A549 (cell line): ENCODE data around the gene HDAC10. TPM values are rescaled to one million over a fixed set of nuclear protein-coding genes. Genes with fewer than 3 reads are reported as not detected.

Source experiments
- ATAC-seq, 2 experiments: fragments of 200-7000 bp in 1 of 2; fragments of >200 bp in 1 of 2; cut with Nextera tagmentation in 1 of 2; cut with Tn5 transposase in 1 of 2; 3 replicates each; pipeline versions ENCODE4 v1.8.0 to v1.9.1; 2018 to 2020; ENCODE audit warnings: mild to moderate bottlenecking in 1 of 2, moderate library complexity in 1 of 2
- CTCF ChIA-PET: fragments of 300-600 bp; sonication (Branson Sonifier 250); formaldehyde crosslinking; extraction: SDS; loops from one replicate; lab custom pipeline; 2021; ENCODE audit warnings: antibody characterized with exemption, inconsistent platforms; lab: Yijun Ruan, JAX
- POLR2A ChIA-PET: fragments of 350-600 bp; formaldehyde crosslinking; extraction: SDS; loops from one replicate; lab custom pipeline; 2021; ENCODE audit warnings: antibody characterized with exemption, inconsistent platforms; lab: Yijun Ruan, JAX
- DNase-seq, 2 experiments: peaks; one replicate each; pipeline versions ENCODE4 v3.0.0 to v3.0.0-alpha.2; 2011 to 2016; ENCODE audit warnings: low read depth in 1 of 2, low spot score in 1 of 2
- FAIRE-seq: peaks from 2 replicates; lab custom pipeline; 2011; peaks lifted over from hg19 to GRCh38; lab: Jason Lieb, UNC
- H3K27ac ChIP-seq, 2 experiments: fragments of >200 bp; sonication (Bioruptor Twin); formaldehyde crosslinking; 3 replicates each; pipeline ENCODE4 v1.5.1; 2016 to 2017
- H3K4me1 ChIP-seq: fragments of >200 bp; sonication (Bioruptor Twin); formaldehyde crosslinking; 3 replicates; pipeline ENCODE4 v1.6.1; 2016
- H3K4me2 ChIP-seq: fragments of >200 bp; sonication (Bioruptor Twin); formaldehyde crosslinking; 3 replicates; pipeline ENCODE4 v1.6.1; 2016
- H3K4me3 ChIP-seq: fragments of >200 bp; sonication (Bioruptor Twin); formaldehyde crosslinking; 3 replicates; pipeline ENCODE4 v1.5.1; 2016
- H3K9me3 ChIP-seq: fragments of >200 bp; sonication (Bioruptor Twin); formaldehyde crosslinking; 3 replicates; pipeline ENCODE4 v1.6.1; 2016
- CBX2 ChIP-seq: fragments of 200-600 bp; sonication (generic); IDR thresholded peaks from 2 replicates; pipeline ENCODE4 v1.6.1; 2016; ENCODE audit warnings: low read depth, mild to moderate bottlenecking, borderline replicate concordance
- CHD2 ChIP-seq: fragments of 150-350 bp; IDR thresholded peaks from 2 replicates; pipeline ENCODE4 v1.6.1; 2014; ENCODE audit warnings: low read length; ENCODE audit not compliant: partially characterized antibody
- CHD4 ChIP-seq: fragments of 200-600 bp; sonication (generic); IDR thresholded peaks from 2 replicates; pipeline ENCODE4 v1.6.1; 2016; ENCODE audit warnings: antibody characterized with exemption, mild to moderate bottlenecking, borderline replicate concordance
- EHF ChIP-seq: fragments of 250-450 bp; sonication (Bioruptor Pico); IDR thresholded peaks from 2 replicates; pipeline ENCODE4 v1.5.0; 2020; ENCODE audit warnings: mild to moderate bottlenecking
- EHMT2 ChIP-seq: fragments of 200-600 bp; sonication (generic); IDR thresholded peaks from 2 replicates; pipeline ENCODE4 v1.6.1; 2016; ENCODE audit warnings: antibody characterized with exemption, low read depth, mild to moderate bottlenecking, moderate library complexity
- HOXB13 ChIP-seq: fragments of 250-450 bp; sonication (Bioruptor Pico); IDR thresholded peaks from 2 replicates; pipeline ENCODE4 v1.5.0; 2020; ENCODE audit warnings: low read depth, mild to moderate bottlenecking, moderate library complexity
- HOXB5 ChIP-seq: fragments of 250-450 bp; sonication (Bioruptor Pico); IDR thresholded peaks from 2 replicates; pipeline ENCODE4 v1.5.0; 2020; ENCODE audit warnings: mild to moderate bottlenecking, moderate library complexity
- JUN ChIP-seq, 2 experiments: fragments of >200 bp; sonication (Bioruptor Twin); formaldehyde crosslinking; IDR thresholded peaks; 2 replicates in 1 of 2; 3 replicates in 1 of 2; pipeline ENCODE4 v1.6.1; 2016 to 2017
- KDM1A ChIP-seq: fragments of 200-600 bp; sonication (generic); IDR thresholded peaks from 2 replicates; pipeline ENCODE4 v1.6.1; 2016; ENCODE audit warnings: low read depth, mild to moderate bottlenecking
- KDM5A ChIP-seq: fragments of 200-600 bp; sonication (generic); IDR thresholded peaks from 2 replicates; pipeline ENCODE4 v1.6.1; 2016; ENCODE audit warnings: antibody characterized with exemption, mild to moderate bottlenecking
- MAFK ChIP-seq: fragments of 450-650 bp; IDR thresholded peaks from 2 replicates; pipeline ENCODE4 v1.6.1; 2014; ENCODE audit not compliant: partially characterized antibody
- MYC ChIP-seq: IDR thresholded peaks from 2 replicates; pipeline ENCODE4 v1.6.1; 2012; ENCODE audit warnings: mild to moderate bottlenecking, inconsistent platforms, low read length, improper control_type of control experiment, borderline replicate concordance
- NPAS2 ChIP-seq: fragments of 250-450 bp; sonication (Bioruptor Pico); IDR thresholded peaks from 2 replicates; pipeline ENCODE4 v1.8.0; 2022; ENCODE audit warnings: mild to moderate bottlenecking, moderate library complexity, borderline replicate concordance
- PHF8 ChIP-seq: fragments of 200-600 bp; sonication (generic); IDR thresholded peaks from 2 replicates; pipeline ENCODE4 v1.6.1; 2016; ENCODE audit warnings: low read depth, mild to moderate bottlenecking, antibody characterized with exemption, moderate library complexity, borderline replicate concordance
- RAD21 ChIP-seq, 2 experiments: fragments of >200 bp in 1 of 2; sonication (Bioruptor Twin) in 1 of 2; formaldehyde crosslinking in 1 of 2; IDR thresholded peaks in 1 of 2; conservative IDR thresholded peaks in 1 of 2; 2 replicates in 1 of 2; 3 replicates in 1 of 2; pipeline ENCODE4 v1.6.1; 2012 to 2018; ENCODE audit warnings: inconsistent platforms in 1 of 2
- RCOR1 ChIP-seq: fragments of 150-350 bp; IDR thresholded peaks from 2 replicates; pipeline ENCODE4 v1.6.1; 2014; ENCODE audit warnings: antibody characterized with exemption, low read length, low read depth
- RFX5 ChIP-seq: fragments of 450-650 bp; IDR thresholded peaks from 2 replicates; pipeline ENCODE4 v1.7.1; 2014; ENCODE audit warnings: antibody characterized with exemption, mild to moderate bottlenecking, moderate library complexity
- TFCP2L1 ChIP-seq: fragments of 250-450 bp; sonication (Bioruptor Pico); IDR thresholded peaks from 2 replicates; pipeline ENCODE4 v1.5.0; 2021; ENCODE audit warnings: mild to moderate bottlenecking
- ZC3H11A ChIP-seq: fragments of 450-650 bp; IDR thresholded peaks from 2 replicates; pipeline ENCODE4 v1.6.1; 2014; ENCODE audit warnings: antibody characterized with exemption, mild to moderate bottlenecking
- ZFP36 ChIP-seq: fragments of 450-650 bp; IDR thresholded peaks from 2 replicates; pipeline ENCODE4 v1.6.1; 2014; ENCODE audit warnings: borderline replicate concordance; ENCODE audit not compliant: partially characterized antibody
- ZNF302 ChIP-seq: fragments of 250-450 bp; sonication (Bioruptor Pico); IDR thresholded peaks from 2 replicates; pipeline ENCODE4 v1.9.0; 2021; ENCODE audit warnings: inconsistent platforms, mild to moderate bottlenecking, moderate library complexity
- WGBS: methylation state at CpG from one replicate; pipeline ENCODE4 v1.1.6; 2017; ENCODE audit errors: missing lambda C conversion rate; 5-methylcytosine and 5-hydroxymethylcytosine counted together
- polyA plus RNA-seq, 4 experiments: library from polyadenylated mRNA; depleted of rRNA in 3 of 4; stranded (reverse); fragments of >200 nt; fragmentation: RNase III in 1 of 4; extraction: RNeasy Plus Mini Kit Qiagen cat#74134 plus additional on column Dnase treatment in 1 of 4; gene quantifications; 2 replicates in 3 of 4; 3 replicates in 1 of 4; pipeline ENCODE4 v1.2.3, GENCODE V29; 2011 to 2017
- TF ChIP-seq, protein P1 (sequence below): fragments of >200 bp; sonication (Bioruptor Twin); formaldehyde crosslinking; IDR thresholded peaks from 3 replicates; pipeline ENCODE4 v1.6.1; 2016
- TF ChIP-seq, protein P2 (sequence below): fragments of 250-450 bp; sonication (Bioruptor Pico); IDR thresholded peaks from 2 replicates; pipeline ENCODE4 v1.5.0; 2021; ENCODE audit warnings: mild to moderate bottlenecking, moderate library complexity, borderline replicate concordance
- TF ChIP-seq, protein P3 (sequence below): fragments of 250-450 bp; sonication (Bioruptor Pico); IDR thresholded peaks from 2 replicates; pipeline ENCODE4 v1.5.0; 2020; ENCODE audit warnings: low read depth, mild to moderate bottlenecking, moderate library complexity
- TF ChIP-seq, protein P4 (sequence below): fragments of >200 bp; sonication (Bioruptor Twin); formaldehyde crosslinking; IDR thresholded peaks from 3 replicates; pipeline ENCODE4 v1.5.1; 2016

HDAC10 gene
- polyA plus RNA-seq, 2 of the 4 experiments (the other 2 are of a cell fraction), result 2.4 to 12.0 TPM

DNA sequence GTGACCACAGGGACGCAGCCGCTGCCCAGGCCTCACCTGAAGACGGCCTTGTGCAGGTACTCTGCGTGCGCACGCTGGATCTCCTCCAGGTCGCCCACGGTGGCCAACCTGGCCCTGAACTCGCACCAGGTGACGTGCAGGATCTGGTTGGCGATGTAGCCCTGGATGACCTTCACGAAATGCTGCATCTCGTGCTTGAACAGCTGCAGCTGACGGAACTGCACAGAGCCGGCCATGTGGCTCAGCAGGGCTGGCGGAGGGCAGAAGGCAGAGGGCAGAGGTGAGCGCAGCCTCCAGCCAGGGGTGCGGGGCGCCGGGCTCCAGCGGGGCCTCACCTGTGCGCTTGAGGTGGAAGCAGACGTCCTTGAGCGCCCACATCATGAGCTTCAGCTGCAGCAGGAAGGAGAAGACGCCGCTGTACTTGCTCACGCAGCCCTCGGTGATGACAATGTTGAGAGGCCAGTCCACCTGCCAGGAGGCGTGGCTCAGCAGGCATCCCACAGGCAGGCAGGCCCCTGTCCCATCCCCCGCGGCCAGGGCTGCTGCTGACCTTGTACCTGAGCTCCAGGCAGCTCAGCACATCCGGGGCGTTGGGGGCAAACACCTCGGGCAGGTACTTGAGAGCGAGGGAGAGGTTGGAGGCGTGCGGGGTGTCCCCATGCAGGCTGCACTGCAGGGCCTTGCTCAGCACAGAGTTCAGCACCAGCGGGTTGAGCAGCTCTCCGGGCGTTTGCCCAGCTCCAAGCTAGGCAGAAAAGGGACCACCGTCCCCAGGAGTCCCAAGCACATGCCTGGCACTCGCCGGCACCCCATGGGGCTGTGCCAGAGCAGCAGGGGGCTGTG, 32.7 kb downstream of the HDAC10 start:
- 95% methylated on average over 15 of the region's 43 CpGs for WGBS
- CTCF ChIA-PET, result interaction anchor here (0.9 to 1.1 kb wide), 4 partner anchors 69 to 288 kb away, joined by 3 to 4 read pairs (median 3); no protein-coding TSS in a partner anchor
- H3K4me1 ChIP-seq, result no peaks in the 10 kb centered on the region
- no peak overlapping the region for H3K4me2 ChIP-seq
- H3K9me3 ChIP-seq, result no peaks in the 10 kb centered on the region
- no peak overlapping the region for H3K4me3 ChIP-seq
- FAIRE-seq (no peak), DNase-seq (no peak), ATAC-seq (no peak)
- no peak overlapping the region for H3K27ac ChIP-seq
- TF ChIP-seq ZNF302 (CRISPR knock-in tag) (no peak), NPAS2 (CRISPR knock-in tag) (no peak), ZC3H11A (no peak), ZFP36 (no peak), CHD4 (no peak), PHF8 (no peak), HOXB13 (CRISPR knock-in tag) (no peak), HOXB5 (CRISPR knock-in tag) (no peak), KDM5A (no peak)
- TF ChIP-seq, protein P1, sequence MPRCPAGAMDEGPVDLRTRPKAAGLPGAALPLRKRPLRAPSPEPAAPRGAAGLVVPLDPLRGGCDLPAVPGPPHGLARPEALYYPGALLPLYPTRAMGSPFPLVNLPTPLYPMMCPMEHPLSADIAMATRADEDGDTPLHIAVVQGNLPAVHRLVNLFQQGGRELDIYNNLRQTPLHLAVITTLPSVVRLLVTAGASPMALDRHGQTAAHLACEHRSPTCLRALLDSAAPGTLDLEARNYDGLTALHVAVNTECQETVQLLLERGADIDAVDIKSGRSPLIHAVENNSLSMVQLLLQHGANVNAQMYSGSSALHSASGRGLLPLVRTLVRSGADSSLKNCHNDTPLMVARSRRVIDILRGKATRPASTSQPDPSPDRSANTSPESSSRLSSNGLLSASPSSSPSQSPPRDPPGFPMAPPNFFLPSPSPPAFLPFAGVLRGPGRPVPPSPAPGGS, result no peak
- TF ChIP-seq, protein P2, sequence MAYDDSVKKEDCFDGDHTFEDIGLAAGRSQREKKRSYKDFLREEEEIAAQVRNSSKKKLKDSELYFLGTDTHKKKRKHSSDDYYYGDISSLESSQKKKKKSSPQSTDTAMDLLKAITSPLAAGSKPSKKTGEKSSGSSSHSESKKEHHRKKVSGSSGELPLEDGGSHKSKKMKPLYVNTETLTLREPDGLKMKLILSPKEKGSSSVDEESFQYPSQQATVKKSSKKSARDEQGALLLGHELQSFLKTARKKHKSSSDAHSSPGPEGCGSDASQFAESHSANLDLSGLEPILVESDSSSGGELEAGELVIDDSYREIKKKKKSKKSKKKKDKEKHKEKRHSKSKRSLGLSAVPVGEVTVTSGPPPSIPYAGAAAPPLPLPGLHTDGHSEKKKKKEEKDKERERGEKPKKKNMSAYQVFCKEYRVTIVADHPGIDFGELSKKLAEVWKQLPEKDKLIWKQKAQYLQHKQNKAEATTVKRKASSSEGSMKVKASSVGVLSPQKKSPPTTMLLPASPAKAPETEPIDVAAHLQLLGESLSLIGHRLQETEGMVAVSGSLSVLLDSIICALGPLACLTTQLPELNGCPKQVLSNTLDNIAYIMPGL (CRISPR knock-in tag), result no peak
- POLR2A ChIA-PET, result no interaction called here

DNA sequence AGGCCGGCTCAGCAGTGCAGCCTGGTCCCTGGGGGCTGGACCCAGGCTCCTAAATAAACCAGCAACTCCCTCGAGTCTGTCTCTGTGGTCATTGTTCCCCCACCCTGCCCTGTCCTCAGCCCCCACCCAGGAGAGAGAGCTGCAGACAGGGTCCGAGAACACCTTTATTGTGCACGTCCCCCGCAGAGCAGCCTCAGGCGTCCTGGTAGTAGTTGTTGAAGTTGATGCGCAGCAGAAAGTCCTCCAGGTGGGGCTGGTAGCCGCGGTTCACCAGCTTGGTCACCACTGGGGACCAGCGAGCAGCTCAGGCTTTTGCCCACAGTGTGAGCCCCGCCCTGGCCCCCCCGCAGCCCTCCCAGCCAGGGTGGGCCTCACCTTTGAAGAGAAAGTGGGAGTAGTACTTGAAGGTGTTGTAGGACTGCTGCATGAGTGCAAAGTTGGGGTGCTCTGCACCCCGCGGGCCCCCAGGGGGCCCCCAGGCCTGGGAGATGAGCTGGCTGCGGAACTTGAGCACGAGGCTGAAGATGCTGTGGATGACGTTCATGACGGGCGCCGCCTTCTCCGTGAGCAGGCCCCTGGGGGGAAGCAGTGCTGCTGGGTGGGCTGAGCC, 33.4 kb downstream of the HDAC10 start:
- POLR2A ChIA-PET, result no interaction called here
- no peak overlapping the region for H3K4me3 ChIP-seq
- no peak for DNase-seq
- no peaks in the 10 kb centered on the region for H3K9me3 ChIP-seq
- TF ChIP-seq KDM1A, result no peak
- TF ChIP-seq RCOR1, result no peak
- no peak for TF ChIP-seq CBX2
- no peak for TF ChIP-seq ZFP36
- TF ChIP-seq, protein P3, sequence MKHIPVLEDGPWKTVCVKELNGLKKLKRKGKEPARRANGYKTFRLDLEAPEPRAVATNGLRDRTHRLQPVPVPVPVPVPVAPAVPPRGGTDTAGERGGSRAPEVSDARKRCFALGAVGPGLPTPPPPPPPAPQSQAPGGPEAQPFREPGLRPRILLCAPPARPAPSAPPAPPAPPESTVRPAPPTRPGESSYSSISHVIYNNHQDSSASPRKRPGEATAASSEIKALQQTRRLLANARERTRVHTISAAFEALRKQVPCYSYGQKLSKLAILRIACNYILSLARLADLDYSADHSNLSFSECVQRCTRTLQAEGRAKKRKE (CRISPR knock-in tag), result no peak
- no peak for TF ChIP-seq RFX5
- no peak for TF ChIP-seq MAFK
- no peak for TF ChIP-seq EHF (CRISPR knock-in tag)
- TF ChIP-seq MYC, result no peak
- no peak for TF ChIP-seq RAD21 (conservative IDR thresholded peaks at IDR 0.05 in 1 of 2, IDR thresholded peaks at IDR 0.05 in 1 of 2)
- TF ChIP-seq TFCP2L1 (CRISPR knock-in tag), result no peak
- TF ChIP-seq CHD4, result no peak
- TF ChIP-seq HOXB13 (CRISPR knock-in tag), result no peak
- no peak for TF ChIP-seq ZNF302 (CRISPR knock-in tag)
- TF ChIP-seq JUN (IDR thresholded peaks at IDR 0.05), result no peak
- TF ChIP-seq, protein P4, sequence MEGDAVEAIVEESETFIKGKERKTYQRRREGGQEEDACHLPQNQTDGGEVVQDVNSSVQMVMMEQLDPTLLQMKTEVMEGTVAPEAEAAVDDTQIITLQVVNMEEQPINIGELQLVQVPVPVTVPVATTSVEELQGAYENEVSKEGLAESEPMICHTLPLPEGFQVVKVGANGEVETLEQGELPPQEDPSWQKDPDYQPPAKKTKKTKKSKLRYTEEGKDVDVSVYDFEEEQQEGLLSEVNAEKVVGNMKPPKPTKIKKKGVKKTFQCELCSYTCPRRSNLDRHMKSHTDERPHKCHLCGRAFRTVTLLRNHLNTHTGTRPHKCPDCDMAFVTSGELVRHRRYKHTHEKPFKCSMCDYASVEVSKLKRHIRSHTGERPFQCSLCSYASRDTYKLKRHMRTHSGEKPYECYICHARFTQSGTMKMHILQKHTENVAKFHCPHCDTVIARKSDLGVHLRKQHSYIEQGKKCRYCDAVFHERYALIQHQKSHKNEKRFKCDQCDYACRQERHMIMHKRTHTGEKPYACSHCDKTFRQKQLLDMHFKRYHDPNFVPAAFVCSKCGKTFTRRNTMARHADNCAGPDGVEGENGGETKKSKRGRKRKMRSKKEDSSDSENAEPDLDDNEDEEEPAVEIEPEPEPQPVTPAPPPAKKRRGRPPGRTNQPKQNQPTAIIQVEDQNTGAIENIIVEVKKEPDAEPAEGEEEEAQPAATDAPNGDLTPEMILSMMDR, result no peak
- TF ChIP-seq CHD2, result no peak
- TF ChIP-seq EHMT2, result no peak
- TF ChIP-seq, all 56 proteins: peak for 0
- CTCF ChIA-PET, result interaction anchor here (0.9 kb wide), 1 partner anchor 70 kb away, joined by 3 read pairs; no protein-coding TSS in a partner anchor
- no peak for ATAC-seq
- Histone ChIP-seq H3K27ac (no peak overlapping the region), H3K4me1 (no peaks in the 10 kb centered on the region), H3K4me2 (no peak overlapping the region)
- FAIRE-seq, result no peak
- WGBS, result 60% methylated on average over 1 of the region's 21 CpGs
